ENCODE measurements around the gene C14orf132.

DNA sequence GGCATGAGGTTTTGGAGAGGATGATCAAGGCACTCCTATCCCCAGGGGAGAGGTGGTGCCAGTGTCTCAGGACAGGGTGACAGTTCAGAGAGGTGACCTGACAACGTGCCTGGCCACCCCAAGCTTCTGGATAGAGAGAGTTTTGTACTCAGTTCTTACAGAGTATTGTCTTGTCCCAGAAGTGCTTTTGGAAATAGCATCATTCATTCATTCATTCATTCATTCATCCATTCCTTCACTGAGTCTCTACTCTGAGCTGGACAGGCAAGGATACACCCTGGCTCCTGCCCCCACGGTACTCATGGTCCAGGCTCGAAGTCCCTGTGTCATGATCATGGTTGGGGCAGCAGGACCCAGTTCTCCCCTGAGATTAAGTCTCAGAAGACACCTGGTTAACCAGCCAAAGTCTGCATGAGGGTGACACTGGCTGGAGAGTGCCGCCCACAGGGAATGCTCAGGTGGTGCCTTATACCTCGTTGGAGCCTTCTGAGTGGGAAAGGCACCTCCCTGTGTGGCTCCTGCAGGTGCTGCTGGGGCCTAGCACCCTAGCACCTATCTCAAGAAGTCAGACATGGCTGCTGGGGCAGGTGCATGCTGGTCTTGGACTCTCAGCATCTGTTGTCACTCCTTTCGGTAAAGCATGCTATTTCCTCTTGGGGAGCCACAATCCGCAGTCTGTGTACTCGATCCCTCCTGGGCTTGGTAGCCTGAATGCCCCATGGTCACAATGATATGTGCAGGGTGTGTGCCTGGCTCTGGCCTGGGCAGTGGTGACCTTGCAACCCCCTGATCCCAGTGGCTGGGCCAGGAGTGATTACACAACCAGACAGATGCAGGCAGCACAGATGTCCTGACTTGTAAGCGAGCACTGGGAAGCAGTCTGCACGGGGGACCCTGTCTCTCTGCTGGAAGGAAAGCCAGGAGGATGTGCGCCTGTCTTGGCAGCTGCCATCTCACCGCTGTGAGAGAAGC, 57.8 kb downstream of the C14orf132 start:
- TF ChIP-seq, protein P1, sequence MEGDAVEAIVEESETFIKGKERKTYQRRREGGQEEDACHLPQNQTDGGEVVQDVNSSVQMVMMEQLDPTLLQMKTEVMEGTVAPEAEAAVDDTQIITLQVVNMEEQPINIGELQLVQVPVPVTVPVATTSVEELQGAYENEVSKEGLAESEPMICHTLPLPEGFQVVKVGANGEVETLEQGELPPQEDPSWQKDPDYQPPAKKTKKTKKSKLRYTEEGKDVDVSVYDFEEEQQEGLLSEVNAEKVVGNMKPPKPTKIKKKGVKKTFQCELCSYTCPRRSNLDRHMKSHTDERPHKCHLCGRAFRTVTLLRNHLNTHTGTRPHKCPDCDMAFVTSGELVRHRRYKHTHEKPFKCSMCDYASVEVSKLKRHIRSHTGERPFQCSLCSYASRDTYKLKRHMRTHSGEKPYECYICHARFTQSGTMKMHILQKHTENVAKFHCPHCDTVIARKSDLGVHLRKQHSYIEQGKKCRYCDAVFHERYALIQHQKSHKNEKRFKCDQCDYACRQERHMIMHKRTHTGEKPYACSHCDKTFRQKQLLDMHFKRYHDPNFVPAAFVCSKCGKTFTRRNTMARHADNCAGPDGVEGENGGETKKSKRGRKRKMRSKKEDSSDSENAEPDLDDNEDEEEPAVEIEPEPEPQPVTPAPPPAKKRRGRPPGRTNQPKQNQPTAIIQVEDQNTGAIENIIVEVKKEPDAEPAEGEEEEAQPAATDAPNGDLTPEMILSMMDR (IDR thresholded peaks at IDR 0.05; ENCODE audit: insufficient read depth, low read depth, low read length) = no peak
- no peak for TF ChIP-seq EZH2 (IDR thresholded peaks at IDR 0.05; ENCODE audit: insufficient read depth, low read length)

Measured in astrocyte (in vitro differentiated cells and primary cell).